Measurements from ENCODE around the gene ARHGAP10.

- TF ChIP-seq CTCF (IDR thresholded peaks at IDR 0.05) (no peak), POLR2A (IDR thresholded peaks at IDR 0.05) (no peak)
Measured at GRCh38 chr4:147943159-147943638, 211.3 kb downstream of the ARHGAP10 start.

Data from Peyer's patch (tissue), 4 donors.